Measurements from ENCODE around the gene FXYD2. TPM values are rescaled to one million over a fixed set of nuclear protein-coding genes. Genes with fewer than 3 reads are reported as not detected.
A peak's percentile ranks its signal among the peaks of the same experiment; 100 is the strongest.
"Not testable (repeated sequence)": the region's sequence is repeated elsewhere in the genome, so short reads cannot be mapped to it uniquely, and the experiment has no call there.

Gene FXYD2
- total RNA-seq, 2 experiments from 2014 or later: 8.3 to 8.8 TPM

GRCh38 chr11:117822074-117823033, 2.2 kb downstream of the FXYD2 start:
- H3K4me3 Mint-ChIP-seq: peak overlapping the region; percentile 47
- H3K27me3 Mint-ChIP-seq: no peaks in the 10 kb centered on the region
- peaks cover 3% of the 10 kb centered on the region for H3K36me3 Mint-ChIP-seq
- peak; percentile 68 for DNase-seq
- peak overlapping the region; percentile 84 for H3K27ac Mint-ChIP-seq
- peaks cover 2% of the 10 kb centered on the region for H3K9me3 Mint-ChIP-seq
- H3K4me1 Mint-ChIP-seq: peaks cover 57% of the 10 kb centered on the region

DNA sequence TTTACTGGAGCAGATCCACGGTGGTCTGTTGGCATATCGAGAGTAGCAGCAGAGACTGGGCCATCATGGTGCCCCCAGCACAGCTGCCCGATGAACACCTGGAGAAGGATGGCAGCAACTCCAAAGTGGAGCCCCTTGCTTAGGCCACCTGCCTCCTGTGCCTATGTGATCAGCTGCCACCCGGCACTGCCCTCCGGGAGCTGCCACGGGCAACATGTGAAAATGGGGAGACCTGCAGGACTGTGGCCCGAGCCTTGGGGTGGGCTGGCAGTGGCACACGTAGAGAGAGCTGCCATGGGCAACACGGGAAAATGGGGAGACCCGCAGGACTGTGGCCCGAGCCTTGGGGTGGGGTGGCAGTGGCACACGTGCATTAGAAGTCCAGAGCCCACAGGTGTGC, 3.1 kb downstream of the FXYD2 start:
- H3K27ac Mint-ChIP-seq: peak overlapping the region; percentile 5
- H3K9me3 Mint-ChIP-seq: peaks cover 2% of the 10 kb centered on the region
- H3K4me3 Mint-ChIP-seq: no peak overlapping the region
- peaks cover 62% of the 10 kb centered on the region for H3K4me1 Mint-ChIP-seq
- H3K36me3 Mint-ChIP-seq: peaks cover 3% of the 10 kb centered on the region
- DNase-seq: no peak
- no peaks in the 10 kb centered on the region for H3K27me3 Mint-ChIP-seq

- Mint-ChIP-seq H3K27me3 (no peaks in the 10 kb centered on the region), H3K27ac (no peak overlapping the region), H3K4me3 (no peak overlapping the region), H3K9me3 (peaks cover 2% of the 10 kb centered on the region), H3K4me1 (peaks cover 70% of the 10 kb centered on the region), H3K36me3 (peaks cover 3% of the 10 kb centered on the region)
- no peak for DNase-seq
These were observed 4.0 kb downstream of the FXYD2 start for GRCh38 chr11:117820516-117820915.

- H3K9me3 Mint-ChIP-seq: peaks cover 2% of the 10 kb centered on the region
- no peaks in the 10 kb centered on the region for H3K27me3 Mint-ChIP-seq
- DNase-seq: no peak
- no peak overlapping the region for H3K4me3 Mint-ChIP-seq
- peaks cover 3% of the 10 kb centered on the region for H3K36me3 Mint-ChIP-seq
- peaks cover 72% of the 10 kb centered on the region for H3K4me1 Mint-ChIP-seq
- no peak overlapping the region for H3K27ac Mint-ChIP-seq
These were observed 4.5 kb downstream of the FXYD2 start for GRCh38 chr11:117820071-117820470.

- Mint-ChIP-seq H3K27ac (peak overlapping the region; percentile 95), H3K4me3 (no peak overlapping the region), H3K36me3 (peaks cover 3% of the 10 kb centered on the region), H3K4me1 (peaks cover 72% of the 10 kb centered on the region), H3K27me3 (no peaks in the 10 kb centered on the region), H3K9me3 (peaks cover 2% of the 10 kb centered on the region)
- no peak for DNase-seq
These were observed 5.2 kb downstream of the FXYD2 start for GRCh38 chr11:117819096-117820040.

- Mint-ChIP-seq H3K27me3 (no peaks in the 10 kb centered on the region), H3K36me3 (peaks cover 3% of the 10 kb centered on the region), H3K4me3 (peak overlapping the region; percentile 18)
These were observed 6.3 kb downstream of the FXYD2 start for GRCh38 chr11:117818041-117818873.

GRCh38 chr11:117817368-117818040, 7.0 kb downstream of the FXYD2 start:
- Mint-ChIP-seq H3K36me3 (peaks cover 3% of the 10 kb centered on the region), H3K4me3 (peak overlapping the region; percentile 67), H3K9me3 (peaks cover 2% of the 10 kb centered on the region), H3K27me3 (no peaks in the 10 kb centered on the region), H3K27ac (peak overlapping the region; percentile 95), H3K4me1 (peaks cover 60% of the 10 kb centered on the region)
- DNase-seq: peak; percentile 87

More at GRCh38 chr11:117818041-117818873, 6.3 kb downstream of the FXYD2 start:
- H3K4me1 Mint-ChIP-seq: peaks cover 65% of the 10 kb centered on the region
- DNase-seq: peak; percentile 76
- H3K9me3 Mint-ChIP-seq: peaks cover 2% of the 10 kb centered on the region
- H3K27ac Mint-ChIP-seq: peak overlapping the region; percentile 95

DNA sequence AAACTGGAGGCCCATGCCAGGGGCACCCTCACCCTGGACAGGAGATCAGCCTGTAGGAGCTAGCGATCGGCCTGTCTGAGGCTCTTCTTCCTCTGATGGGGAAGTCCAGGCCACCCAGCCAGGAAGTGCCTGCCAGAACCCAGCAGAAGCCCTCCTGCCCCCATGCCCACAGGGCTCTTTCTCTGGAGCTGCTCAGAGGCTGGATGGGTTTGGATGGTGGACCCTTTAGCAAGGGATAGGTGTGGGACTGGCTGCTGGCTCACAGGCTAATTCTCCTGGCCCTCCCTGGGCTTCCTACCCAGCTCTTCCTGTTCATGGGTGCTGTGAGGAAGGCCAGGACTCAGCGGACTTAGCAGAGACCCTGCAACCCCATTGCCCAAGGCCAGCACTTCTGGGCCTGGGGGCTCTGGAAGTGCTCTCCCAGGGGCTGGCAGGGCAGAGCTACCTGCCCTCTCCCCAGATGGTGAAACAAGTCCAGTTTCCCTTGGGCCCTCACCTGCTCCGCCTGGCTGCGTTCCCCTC, 7.6 kb downstream of the FXYD2 start:
- Mint-ChIP-seq H3K36me3 (peaks cover 3% of the 10 kb centered on the region), H3K27me3 (no peaks in the 10 kb centered on the region), H3K27ac (peak overlapping the region; percentile 95), H3K4me3 (peak overlapping the region; percentile 67), H3K4me1 (peaks cover 56% of the 10 kb centered on the region), H3K9me3 (peaks cover 2% of the 10 kb centered on the region)
- DNase-seq: peak; percentile 30

GRCh38 chr11:117816151-117816741, 8.3 kb downstream of the FXYD2 start:
- H3K4me3 Mint-ChIP-seq: peak overlapping the region; percentile 56

DNA sequence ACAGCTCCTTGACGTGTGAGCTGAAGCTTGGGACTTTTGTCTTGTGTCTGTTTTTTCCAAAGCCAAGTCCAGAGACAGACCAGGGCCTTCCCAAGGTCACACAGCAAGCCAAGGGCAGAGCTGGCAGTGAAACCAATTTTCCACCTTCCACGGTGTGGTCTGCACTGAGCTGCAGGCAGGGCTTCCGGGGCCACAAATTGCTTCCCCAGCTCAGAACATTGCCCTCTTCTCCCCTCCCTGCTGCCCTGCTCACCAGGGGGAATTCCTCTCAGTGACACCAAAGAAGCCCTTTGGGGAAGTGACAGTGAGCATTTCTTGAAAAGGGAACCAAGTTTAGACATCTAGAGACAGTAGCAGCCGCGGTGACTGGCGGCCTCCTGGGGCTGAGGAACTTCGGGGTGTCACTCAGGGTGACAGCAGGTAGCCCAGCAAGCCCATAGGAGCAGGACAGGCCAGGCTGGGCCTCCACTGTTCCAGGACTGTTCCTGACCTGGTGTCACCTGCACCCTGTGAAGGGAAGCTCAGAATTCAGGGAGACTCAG, 9.2 kb downstream of the FXYD2 start:
- Mint-ChIP-seq H3K9me3 (peaks cover 2% of the 10 kb centered on the region), H3K4me1 (peaks cover 49% of the 10 kb centered on the region), H3K27me3 (no peaks in the 10 kb centered on the region), H3K36me3 (peaks cover 3% of the 10 kb centered on the region), H3K27ac (peak overlapping the region; percentile 95), H3K4me3 (peak overlapping the region; percentile 56)
- peak; percentile 80 for DNase-seq

More at GRCh38 chr11:117816151-117816741, 8.3 kb downstream of the FXYD2 start:
- DNase-seq: no peak
- Mint-ChIP-seq H3K27me3 (no peaks in the 10 kb centered on the region), H3K27ac (peak overlapping the region; percentile 95), H3K36me3 (peaks cover 3% of the 10 kb centered on the region), H3K9me3 (peaks cover 2% of the 10 kb centered on the region), H3K4me1 (peaks cover 50% of the 10 kb centered on the region)

- Mint-ChIP-seq H3K27me3 (no peaks in the 10 kb centered on the region), H3K4me3 (peak overlapping the region; percentile 56), H3K36me3 (peaks cover 3% of the 10 kb centered on the region), H3K4me1 (peaks cover 47% of the 10 kb centered on the region), H3K27ac (peak overlapping the region; percentile 95), H3K9me3 (peaks cover 2% of the 10 kb centered on the region)
- DNase-seq: peak; percentile 84
These were observed 9.7 kb downstream of the FXYD2 start for GRCh38 chr11:117814766-117815261.

DNA sequence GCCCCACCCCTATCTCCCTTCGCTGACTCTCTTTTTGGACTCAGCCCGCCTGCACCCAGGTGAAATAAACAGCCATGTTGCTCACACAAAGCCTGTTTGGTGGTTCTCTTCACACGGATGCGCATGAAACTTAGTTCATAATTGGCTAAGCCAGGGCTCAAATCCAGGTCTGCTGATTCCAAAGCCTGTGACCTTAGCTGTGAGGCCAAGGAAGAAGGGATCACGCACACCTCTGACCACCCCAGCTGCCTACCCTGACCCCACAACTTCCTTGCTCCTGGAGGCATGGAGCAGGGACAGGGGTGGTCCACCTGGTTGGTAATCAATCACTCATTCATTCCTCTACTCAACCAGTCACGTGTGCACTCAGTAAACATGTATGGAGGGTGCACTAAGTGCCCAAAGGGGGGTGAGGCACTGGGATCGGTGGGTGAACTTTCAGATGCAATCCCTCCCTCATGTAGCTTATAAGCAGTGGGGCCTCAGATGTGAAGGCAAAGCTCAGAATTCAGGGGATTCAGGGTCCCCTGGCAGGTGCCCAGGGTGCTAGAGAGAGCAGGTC, 10.3 kb downstream of the FXYD2 start:
- DNase-seq: no peak
- Mint-ChIP-seq H3K36me3 (peaks cover 3% of the 10 kb centered on the region), H3K9me3 (peaks cover 2% of the 10 kb centered on the region), H3K4me1 (peaks cover 50% of the 10 kb centered on the region), H3K27ac (peak overlapping the region; percentile 95), H3K27me3 (no peaks in the 10 kb centered on the region), H3K4me3 (no peak overlapping the region)

DNA sequence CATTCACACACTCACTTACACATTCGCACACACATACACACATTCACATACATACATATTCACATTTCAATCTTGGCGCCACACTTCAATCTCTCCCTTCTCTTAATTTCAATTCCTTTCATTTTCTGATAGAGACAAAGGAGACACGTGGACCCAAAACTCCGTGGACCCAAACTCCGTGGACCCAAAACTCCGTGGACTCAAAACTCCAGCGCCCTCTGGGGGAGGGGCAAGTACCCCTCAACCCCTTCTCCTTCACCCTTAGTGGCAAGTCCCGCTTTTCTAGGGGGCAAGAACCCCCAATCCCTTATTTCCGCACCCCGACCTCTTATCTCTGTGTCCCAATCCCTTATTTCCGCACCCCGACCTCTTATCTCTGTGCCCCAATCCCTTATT, 14.5 kb downstream of the FXYD2 start:
- not testable (repeated sequence) for H3K9me3 Mint-ChIP-seq
- peaks cover 17% of the 10 kb centered on the region for H3K4me1 Mint-ChIP-seq

More for the DNA sequence above, 14.5 kb downstream of the FXYD2 start:
- not testable (repeated sequence) for H3K27me3 Mint-ChIP-seq, H3K4me3 Mint-ChIP-seq, DNase-seq, H3K36me3 Mint-ChIP-seq, H3K27ac Mint-ChIP-seq

All from activated naive CD8-positive, alpha-beta T cell treated with anti-CD3 and anti-CD28 coated beads for 36 hours (primary cell).